Body of pancreas (tissue), 4 donors: ENCODE data around the gene SH2D7.

ENCODE experiments used
- POLR2A ChIP-seq, 3 donors: fragments of 450-650 bp; IDR thresholded peaks; one replicate each; pipeline ENCODE4 v1.6.1; 2016; ENCODE audit warnings: antibody characterized with exemption in 3 of 3, mild to moderate bottlenecking in 2 of 3
- TF ChIP-seq, protein P1 (sequence below), 7 experiments: fragments of 450-650 bp in 4 of 7; fragments of 200-600 bp in 3 of 7; sonication (generic) in 3 of 7; IDR thresholded peaks; one replicate each; pipeline ENCODE4 v1.5.1; 2016 to 2019; ENCODE audit warnings: antibody characterized with exemption in 7 of 7

DNA sequence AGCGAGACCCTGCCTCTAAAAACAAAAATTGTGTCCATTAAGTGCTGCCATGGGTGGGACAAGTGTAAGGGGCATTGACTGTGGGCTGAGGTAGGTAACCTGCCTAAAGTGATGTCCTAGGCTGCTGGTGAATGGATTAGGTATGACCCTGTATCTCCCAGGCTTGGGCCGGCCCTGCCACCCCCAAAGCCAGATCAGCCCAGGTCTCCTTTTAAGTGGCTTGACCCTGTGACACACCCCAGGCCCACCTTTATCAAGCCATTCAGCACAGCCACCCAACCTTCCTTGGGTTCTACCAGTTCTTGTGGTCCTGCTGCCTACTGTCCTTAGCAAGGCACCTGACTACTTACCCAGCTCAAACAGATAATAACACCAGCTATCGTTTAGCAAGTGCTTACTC lies 20.2 kb downstream of the SH2D7 start:
- TF ChIP-seq, protein P1, sequence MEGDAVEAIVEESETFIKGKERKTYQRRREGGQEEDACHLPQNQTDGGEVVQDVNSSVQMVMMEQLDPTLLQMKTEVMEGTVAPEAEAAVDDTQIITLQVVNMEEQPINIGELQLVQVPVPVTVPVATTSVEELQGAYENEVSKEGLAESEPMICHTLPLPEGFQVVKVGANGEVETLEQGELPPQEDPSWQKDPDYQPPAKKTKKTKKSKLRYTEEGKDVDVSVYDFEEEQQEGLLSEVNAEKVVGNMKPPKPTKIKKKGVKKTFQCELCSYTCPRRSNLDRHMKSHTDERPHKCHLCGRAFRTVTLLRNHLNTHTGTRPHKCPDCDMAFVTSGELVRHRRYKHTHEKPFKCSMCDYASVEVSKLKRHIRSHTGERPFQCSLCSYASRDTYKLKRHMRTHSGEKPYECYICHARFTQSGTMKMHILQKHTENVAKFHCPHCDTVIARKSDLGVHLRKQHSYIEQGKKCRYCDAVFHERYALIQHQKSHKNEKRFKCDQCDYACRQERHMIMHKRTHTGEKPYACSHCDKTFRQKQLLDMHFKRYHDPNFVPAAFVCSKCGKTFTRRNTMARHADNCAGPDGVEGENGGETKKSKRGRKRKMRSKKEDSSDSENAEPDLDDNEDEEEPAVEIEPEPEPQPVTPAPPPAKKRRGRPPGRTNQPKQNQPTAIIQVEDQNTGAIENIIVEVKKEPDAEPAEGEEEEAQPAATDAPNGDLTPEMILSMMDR (IDR thresholded peaks at IDR 0.05), result no peak
- TF ChIP-seq POLR2A (IDR thresholded peaks at IDR 0.05), result no peak
